Kidney tubule cell (primary cell): Measurements from ENCODE around the gene HLA-E.
"Not testable (repeated sequence)": the region's sequence is repeated elsewhere in the genome, so short reads cannot be mapped to it uniquely, and the experiment has no call there.

Source experiments
- DNase-seq: peaks from one replicate; pipeline ENCODE4 v3.0.0-alpha.2; 2018; ENCODE audit warnings: low spot score

The HLA-E gene

DNA sequence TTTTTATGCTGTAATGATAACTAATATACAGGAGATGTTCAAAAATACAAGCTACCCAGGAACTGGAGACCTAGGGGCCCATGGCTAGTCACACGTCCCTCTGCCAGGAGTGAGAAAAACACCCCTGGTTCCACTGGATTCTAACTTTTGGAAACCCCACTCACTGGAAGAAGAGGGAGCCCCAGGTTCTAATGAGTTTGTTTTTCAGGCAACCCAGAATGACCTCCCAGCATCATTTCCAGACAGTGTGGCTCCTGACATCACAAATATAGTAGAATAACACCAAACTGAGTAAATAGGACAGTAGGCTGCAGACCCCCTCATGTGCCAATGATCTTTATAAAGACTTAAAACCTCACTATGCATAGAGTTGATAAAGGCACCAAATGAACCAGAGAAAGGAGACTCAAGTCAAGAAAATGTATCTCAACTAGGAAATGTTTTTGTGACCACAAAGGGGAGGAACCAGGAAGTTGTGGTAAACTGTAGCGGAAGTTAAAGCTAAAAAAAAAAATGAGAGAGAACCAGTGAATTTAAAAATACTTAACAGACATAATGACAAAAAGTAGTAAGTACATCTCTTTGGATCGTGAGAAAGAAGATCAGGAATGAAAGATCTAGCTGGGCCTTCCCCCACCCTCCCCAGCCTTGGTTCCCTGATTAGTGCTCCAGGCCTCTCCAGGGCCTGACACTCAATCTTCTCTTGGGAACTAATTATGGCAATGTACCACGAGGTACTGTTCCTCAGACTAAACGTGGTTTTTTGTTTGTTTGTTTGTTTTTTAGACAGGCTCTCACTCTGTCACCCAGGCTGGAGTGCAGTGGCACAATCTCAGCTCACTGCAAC lies 19.8 kb downstream of the HLA-E start:
- DNase-seq, result peak; percentile 48

DNA sequence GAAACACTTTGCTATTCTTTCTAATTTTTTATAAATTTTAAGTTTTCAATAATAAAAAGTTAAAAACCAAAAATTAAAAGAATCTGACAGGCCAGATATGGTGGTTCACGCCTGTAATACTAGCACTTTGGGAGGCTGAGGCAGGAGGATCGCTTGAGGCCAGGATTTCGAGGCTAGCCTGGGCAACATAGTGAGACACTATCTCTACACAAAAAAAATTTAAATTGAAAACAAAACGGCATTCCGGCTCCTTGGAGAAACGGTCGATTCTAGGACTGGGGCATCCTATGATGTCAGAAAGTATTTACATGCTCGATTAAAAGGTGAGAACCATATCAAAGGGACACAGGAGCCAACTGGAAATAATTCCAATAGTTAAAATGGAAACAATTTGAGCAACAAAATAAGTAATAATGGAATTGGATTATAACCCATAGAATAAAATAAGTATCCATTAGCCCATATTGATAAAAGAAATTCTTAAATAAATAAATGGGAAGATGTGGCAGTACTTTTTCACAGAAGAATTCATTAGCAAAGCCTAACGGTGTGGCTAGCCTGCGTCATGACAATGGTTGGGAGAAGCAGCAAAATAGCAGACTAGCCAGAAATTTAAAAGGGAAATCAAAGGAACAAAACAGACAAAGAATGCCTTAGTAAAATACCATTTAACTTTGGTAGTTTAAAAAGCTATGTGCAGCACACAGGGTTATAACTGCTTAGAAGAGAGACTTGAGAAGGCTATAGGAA lies 21.3 kb downstream of the HLA-E start:
- DNase-seq, result no peak

DNA sequence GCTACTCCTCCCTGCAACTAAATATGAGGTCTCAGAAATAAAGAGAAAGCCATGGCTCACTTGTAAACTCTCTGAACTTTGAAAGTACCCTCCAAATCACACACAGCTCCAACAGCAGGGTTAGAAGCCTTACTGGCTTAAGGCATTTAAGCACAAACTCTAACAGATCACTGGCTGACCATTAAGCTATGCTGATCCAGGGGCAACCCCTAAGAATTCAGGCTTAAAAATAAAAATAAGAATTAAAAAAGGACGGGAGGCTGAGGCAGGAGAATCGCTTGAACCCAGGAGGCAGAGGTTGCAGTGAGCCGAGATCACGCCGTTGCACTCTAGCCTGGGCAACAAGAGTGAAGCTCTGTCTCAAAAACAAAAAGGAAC lies 21.8 kb downstream of the HLA-E start:
- DNase-seq, result no peak

DNA sequence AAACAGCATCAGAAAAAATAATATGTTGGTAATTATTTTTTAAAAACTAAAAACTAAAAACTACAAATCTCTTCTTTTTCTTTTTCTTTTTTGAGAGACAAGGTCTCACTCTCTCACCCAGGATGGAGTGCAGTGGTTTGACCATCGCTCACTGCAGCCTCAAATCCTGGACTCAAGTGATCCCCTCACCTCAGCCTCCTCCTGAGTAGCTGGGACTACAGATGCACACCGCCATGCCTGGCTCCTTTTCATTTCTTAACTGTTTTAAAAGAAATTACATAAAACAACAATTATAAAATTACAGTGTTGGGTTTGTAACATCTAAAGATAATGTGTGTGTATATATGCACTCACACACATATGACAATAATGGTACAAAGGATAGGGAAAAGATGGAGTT lies 24.1 kb downstream of the HLA-E start:
- no peak for DNase-seq

DNA sequence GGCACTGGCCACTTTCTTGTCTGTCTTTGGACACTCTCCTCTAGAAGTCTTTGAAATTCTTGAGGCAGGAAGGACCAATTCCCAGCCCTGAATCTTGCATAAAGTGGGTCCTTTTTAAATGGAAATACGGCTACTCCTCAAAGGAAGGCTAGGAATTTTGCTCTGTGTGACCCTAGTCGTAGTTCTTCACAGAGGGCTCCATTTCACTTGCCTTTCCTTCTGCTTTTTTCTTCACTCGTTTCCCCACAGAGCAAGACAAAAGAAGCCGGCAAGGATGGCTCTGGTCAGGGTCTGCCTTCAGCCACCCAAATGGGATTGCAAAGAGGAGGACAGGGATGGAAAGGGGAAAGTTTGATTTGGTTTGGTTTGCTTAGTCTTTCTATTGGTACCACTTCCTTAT lies 25.8 kb downstream of the HLA-E start:
- no peak for DNase-seq

DNA sequence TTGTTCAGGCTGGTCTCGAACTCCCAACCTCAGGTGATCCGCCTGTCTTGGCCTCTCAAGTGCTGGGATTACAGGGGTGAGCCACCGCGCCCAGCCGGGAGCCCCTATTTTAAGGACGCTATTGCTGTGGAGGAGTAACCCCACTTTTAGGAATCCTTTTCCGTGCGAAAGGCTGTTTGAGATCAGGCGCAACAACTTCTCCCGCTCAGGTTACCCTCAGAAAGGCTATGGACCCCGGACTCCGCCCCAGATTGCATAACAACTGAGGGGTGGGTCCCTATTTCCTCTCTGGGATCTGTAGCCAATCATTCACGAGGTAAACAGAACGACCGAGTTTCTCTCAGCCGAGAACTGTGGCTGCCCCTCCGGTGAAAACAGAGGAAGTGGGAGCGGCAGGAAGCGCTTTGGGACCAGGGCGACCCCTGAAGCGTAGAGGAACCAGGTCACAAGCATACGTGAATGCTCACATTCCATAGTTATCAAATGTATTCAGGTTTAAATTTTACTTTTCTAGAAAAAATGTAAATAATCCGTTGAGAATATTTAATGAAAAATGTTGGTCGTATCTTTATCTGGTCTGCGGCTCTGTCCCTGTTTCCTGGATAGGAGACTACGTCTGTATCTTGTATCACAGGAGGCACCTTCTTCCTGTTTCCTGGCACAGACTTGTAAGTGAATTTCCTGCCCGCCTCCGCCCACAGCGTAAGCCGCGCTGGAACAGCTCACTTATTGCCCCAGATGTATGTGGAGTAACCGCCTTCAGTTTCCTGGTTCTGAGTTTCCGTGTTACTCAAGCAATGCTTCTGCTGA lies 26.8 kb downstream of the HLA-E start:
- DNase-seq, result peak; percentile 96

DNA sequence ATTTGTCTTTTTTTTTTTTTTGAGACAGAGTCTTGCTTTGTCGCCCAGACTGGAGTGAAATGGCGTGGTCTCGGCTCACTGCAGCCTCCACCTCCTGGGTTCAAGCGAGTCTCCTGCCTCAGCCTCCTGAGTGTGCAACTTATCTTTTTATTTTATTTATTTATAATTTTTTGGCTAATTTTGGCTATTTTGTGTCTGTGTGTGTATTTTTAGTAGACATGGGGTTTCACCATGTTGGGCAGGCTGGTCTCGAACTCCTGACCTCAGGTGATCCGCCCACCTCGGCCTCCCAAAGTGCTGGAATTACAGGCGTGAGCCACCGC lies 27.4 kb downstream of the HLA-E start:
- not testable (repeated sequence) for DNase-seq

DNA sequence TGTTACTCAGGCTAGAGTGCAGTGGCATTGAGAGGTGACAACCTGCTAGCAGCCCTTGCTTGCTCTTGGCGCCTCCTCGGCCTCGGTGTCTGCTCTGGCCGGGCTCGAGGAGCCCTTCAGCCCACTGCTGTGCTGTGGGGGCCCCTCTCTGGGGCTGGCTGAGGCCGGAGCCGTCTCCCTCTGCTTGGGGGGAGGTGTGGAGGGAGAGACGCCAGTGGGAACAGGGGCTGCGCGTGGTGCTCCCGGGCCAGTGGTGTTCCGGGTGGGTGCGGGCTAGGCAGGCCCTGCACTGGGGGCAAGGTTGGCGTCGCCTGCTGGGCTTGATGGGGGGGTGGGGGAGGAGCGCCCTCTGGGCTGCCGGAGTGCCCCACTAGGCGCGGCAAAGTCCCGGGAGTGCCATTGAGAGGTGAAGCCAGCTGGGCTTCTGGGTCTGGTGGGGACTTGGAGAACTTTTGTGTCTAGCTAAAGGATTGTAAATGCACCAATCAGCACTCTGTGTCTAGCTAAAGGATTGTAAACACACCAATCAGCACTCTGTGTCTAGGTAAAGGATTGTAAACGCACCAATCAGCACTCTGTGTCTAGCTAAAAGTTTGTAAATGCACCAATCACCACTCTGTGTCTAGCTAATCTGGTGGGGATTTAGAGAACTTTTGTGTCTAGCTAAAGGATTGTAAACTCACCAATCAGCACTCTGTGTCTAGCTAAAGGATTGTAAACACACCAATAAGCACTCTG lies 28.6 kb downstream of the HLA-E start:
- not testable (repeated sequence) for DNase-seq

DNA sequence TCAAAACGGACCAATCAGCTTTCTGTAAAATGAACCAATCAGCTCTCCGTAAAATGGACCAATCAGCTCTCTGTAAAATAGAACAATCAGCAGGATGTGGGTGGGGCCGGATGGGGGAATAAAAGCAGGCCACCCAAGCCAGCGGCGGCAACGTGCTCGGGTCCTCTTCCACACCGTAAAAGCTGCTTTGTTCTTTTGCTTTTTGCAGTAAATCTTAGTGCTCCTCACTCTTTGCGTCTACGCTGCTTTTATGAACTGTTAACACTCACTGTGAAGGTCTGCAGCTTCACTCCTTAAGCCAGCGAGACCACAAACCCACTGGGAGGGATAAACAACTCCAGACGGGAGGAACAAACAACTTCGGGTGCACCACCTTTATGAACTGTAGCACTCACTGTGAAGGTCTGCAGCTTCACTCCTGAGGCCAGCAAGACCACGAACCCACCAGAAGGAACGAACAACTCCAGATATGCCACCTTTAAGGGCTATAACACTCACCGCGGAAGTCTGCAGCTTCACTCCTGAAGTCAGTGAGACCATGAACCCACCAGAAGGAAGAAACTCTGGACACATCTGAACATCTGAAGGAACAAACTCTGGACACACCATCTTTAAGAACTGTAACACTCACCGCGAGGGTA lies 29.3 kb downstream of the HLA-E start:
- not testable (repeated sequence) for DNase-seq

DNA sequence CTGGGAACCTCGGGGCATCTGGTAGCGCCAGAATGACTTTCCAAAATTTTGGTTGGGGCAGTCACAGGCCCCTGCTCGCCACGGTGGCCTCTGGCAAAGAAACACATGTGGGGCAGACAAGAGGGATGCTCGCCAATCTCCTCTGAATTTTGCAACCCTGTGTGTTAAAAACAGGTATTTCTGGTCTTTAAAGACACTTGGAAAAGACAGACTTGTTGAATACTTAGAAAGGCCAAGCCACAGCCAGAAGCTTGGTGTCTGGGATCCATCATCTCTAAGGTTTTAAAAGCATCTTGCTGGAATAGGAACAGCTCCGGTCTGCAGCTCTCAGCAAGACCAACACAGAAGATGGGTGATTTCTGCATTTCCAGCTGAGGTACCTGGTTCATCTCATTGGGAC lies 31.2 kb downstream of the HLA-E start:
- no peak for DNase-seq

DNA sequence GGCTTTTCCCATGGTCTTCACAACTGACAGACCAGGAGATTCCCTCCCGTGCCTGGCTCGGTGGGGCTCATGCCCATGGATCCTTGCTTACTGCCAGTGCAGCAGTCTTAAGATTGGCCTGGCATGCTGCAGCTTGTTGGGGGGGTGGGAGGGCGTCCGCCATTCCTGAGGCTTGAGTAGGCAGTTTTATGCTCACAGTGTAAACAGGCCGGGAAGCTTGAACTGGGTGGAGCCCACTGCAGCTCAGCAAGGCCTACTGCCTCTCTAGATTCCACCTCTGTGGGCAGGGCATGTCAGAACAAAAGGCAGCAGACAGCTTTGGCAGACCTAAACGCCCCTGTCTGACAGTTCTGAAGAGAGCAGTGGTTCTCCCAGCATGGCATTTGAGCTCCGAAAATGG lies 31.8 kb downstream of the HLA-E start:
- peak; percentile 67 for DNase-seq

DNA sequence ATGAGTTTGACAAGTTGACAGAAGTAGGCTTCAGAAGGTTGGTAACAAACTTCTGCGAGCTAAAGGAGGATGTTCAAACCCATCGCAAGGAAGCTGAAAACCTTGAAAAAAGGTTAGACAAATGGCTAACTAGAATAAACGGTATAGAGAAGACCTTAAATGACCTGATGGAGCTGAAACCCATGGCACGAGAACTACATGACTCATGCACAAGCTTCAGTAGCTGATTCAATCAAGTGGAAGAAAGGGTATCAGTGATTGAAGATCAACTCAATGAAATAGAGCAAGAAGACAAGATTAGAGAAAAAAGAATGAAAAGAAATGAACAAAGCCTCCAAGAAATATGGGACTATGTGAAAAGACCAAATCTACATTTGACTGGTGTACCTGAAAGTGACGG lies 32.6 kb downstream of the HLA-E start:
- peak; percentile 43 for DNase-seq

DNA sequence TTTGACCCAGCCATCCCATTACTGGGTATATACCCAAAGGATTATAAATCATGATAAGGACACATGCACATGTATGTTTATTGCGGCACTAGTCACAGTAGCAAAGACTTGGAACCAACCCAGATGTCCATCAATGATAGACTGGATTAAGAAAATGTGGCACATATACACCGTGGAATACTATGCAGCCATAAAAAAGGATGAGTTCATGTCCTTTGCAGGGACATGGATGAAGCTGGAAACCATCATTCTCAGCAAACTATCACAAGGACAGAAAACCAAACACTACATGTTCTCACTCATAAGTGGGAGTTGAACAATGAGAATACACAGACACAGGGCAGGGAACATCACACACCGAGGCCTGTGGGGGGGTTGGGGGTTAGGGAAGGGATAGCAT lies 37.1 kb downstream of the HLA-E start:
- not testable (repeated sequence) for DNase-seq

DNA sequence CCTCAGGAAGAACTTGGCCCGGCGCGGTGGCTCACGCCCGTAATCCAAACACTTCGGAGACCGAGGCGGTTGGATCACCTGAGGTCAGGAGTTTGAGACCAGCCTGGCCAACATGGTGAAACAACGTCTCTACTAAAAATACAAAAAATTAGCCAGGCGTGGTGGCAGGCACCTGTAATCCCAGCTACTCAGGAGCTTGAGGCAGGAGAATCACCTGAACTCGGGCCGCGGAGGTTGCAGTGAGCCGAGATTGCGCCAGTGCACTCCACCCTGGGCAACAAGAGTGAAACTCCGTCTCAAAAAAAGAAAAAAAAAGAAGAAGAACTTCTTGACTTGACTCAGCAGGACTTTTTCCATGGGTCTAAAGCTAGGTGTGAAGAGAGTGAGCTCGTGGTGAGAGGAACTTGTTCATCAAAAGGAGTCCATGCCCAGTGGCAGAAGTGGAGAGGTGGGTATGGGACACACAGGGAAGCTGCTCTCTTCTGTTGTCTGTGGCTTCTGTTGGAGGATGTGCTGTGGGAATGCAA lies 40.1 kb downstream of the HLA-E start:
- DNase-seq, result not testable (repeated sequence)

DNA sequence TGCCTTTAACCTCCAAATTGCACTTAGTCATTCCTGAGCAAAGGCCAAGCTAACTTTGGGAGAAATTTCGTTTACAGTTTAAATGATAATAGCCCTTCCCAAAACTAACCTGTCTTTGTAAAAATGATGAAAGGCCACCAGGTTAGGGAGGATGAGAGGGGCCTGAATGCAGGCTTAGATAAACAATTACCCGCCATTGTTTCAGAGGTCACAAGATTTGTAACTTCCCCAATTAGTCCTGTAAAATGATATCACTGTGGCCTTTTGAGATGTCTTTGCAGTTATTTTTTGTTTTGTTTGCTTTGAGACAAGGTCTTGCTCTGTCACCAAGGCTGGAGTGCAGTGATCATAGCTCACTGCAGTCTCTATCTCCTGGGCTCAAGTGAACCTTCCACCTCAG lies 40.7 kb downstream of the HLA-E start:
- DNase-seq, result no peak

DNA sequence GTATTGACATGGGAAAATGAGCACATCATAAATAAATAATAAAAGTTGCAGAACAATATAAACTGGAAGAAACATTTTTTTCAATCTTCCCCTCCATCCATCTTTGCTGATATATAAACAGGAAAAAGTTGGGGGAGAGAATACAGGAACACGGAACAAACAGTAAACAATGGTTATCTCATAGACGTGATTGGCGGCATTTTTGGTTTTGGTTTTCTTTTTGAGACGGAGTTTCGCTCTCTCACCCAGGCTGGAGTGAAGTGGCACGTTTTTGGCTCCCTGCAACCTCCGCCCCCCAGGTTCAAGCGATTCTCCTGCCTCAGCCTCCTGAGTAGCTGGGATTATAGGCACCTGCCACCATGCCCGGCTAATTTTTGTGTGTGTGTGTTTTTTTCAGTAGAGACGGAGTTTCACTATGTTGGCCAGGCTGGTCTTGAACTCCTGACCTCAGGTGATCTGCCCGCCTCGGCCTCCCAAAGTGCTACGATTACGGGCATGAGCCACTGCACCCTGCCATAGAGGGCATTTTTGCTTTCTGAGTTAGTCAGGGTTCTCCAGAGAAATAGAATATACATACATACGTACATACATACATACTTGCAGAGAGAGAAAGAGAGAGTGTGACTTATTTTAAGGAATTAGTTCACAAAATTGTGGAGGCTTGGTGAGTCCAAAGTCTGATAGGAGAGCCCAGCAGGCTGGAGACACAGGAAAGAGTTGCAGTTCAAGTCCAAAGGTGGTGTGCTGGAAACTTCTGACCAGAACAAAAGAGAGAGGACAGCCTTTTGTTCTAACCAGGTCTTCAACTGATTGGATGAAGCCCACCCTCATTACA lies 44.4 kb downstream of the HLA-E start:
- DNase-seq, result no peak

DNA sequence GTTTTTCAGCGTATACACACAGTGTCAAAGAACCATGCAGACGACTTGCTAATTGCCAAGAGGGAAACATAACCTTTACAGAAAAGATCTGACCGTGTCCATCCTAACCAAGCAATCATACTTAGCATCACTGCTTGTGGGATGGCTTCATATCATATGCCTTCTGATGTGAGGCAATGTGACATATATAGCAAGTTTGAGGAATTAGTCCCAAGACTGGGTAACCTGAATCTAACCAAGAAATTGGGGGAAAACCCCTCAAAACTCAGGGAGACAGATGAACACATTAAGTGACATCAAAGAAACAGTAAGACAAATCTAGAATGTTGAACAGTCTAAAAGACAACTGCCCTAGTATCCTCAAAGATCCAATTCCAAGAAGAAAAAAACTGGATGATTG lies 48.6 kb downstream of the HLA-E start:
- DNase-seq, result no peak

DNA sequence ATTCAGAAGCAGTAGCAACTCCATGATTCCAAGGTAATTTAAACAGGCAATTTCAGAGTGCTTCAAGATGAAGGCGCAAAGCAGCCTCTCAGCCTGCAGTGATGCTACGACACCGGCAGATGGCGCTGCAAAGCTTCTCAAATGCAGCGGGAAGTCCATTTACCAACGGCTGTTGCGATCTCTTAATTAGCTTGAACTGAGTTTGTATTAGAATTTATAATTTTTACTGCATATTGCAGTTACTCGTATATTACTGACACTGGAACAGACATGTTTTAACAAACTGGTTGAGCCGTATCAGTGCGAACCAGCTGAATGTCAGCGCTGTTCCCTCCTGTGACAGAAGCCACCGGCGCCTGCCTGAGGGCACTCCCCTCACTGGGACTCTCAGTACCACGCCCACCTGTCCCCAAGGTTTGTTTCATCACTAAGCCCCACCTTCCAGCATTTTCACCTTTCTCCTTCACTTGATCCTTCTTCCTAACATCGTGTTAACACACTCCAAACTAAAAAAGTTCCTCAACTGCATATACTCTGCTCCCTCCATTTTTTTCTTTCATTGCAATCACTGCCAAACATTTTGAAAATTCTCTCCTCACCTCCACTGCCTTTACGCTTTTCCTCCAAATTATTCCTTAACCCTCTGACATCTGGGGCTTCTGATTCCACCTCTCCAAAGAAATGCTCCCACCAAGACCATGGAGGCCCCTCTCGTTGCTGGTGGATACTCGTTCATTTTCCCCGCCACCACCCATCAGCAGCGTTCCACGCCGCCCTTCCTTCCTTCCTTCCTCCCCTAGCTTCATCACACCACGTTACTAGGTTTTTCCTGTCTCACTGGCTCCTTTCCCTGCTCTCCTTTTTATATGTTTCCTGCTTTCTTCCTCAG lies 52.5 kb downstream of the HLA-E start:
- peak; percentile 80 for DNase-seq

DNA sequence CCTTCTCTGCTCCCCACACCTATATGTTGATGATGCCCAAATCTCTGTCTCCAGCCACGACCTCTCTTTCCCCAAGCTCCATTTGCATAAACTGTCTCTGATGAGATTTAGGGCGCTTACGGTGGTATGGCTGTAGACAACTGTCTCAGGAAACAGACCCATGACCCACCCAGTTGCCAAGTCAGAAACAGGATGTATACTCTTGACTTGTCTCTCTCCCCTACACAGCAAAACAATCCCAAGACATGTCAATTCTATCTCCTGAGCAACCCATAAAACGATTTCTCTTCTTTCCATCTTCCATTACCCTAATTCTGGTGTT lies 53.1 kb downstream of the HLA-E start:
- no peak for DNase-seq

DNA sequence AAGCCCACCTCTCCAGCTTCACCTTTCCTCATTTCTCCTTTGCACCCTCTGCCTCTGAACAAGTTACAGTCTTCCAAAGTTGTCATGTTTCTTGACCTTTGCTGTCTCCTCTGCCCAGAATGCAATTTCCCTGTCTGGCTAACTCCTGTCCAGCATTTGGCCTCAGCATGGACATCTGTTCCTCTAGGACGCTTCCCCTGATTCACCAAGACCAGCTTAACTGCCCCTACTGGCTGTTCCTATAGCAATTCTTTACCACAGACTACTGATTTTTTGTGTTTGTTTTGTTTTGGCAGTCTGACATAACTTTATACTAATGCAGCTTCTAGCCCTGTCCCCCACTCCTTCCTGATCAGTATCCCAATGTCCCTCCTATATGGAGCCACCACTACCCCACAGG lies 53.6 kb downstream of the HLA-E start:
- no peak for DNase-seq
